Erythroblast (primary cell): ENCODE data around the gene GADD45A.
"Not testable (repeated sequence)": the region's sequence is repeated elsewhere in the genome, so short reads cannot be mapped to it uniquely, and the experiment has no call there.

ENCODE experiments used
- DNase-seq, 2 experiments: peaks; one replicate each; lab custom pipeline; 2025; lab: John Stamatoyannopoulos, UW
- GATA1 ChIP-seq: IDR thresholded peaks from 2 replicates; pipeline ENCODE4 v1.6.1; 2011; ENCODE audit warnings: low read depth, mild to moderate bottlenecking, control low read depth, low read length, moderate library complexity
- POLR2A ChIP-seq: IDR thresholded peaks from 2 replicates; pipeline ENCODE4 v1.6.1; 2011; ENCODE audit warnings: mild to moderate bottlenecking, low read length

Gene GADD45A

DNA sequence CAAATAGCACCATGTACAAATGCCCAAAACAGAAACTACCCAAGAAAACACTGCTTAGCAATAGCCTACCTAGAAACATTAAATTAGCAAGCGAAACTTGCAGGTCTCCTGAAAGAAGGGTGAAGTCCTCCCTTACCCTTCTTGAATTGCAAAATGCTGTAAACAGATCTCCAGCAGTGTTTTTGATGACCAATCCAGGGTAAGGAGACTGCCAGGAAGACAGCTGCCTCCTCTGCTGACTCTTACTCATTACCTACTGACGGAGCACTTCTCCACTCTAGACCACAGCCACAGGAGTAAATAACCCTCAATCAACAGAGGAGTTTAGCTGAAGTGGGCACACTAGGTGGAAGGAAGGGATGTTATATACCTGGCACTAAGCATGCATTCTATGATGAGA, 32.2 kb upstream of the GADD45A start:
- peak; percentile 7 to 63 for DNase-seq
- TF ChIP-seq POLR2A, result no peak

DNA sequence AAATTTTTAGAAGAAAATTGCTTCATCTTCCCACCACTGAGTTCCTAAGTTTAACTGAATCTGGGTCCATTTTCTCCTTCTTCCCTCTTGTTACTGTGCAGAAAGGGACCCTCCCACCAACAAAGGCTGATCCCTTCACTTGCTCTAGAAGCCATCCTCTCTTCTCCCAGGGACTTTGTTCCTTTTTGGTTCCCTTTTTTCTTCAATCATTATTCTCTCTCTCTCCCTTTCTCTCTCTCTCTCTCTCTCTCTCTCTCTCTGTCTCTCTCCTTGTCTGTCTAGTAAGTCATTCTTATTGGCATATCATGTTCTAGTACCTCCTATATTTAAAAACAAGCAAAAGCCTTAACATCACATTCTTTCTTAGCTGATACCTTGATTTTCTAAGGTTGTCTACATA, 31.7 kb upstream of the GADD45A start:
- no peak for TF ChIP-seq GATA1
- no peak for TF ChIP-seq POLR2A
- no peak for DNase-seq

- TF ChIP-seq POLR2A, result no peak
- TF ChIP-seq GATA1, result no peak
- no peak for DNase-seq
Measured at GRCh38 chr1:67655581-67655980, 29.4 kb upstream of the GADD45A start.

DNA sequence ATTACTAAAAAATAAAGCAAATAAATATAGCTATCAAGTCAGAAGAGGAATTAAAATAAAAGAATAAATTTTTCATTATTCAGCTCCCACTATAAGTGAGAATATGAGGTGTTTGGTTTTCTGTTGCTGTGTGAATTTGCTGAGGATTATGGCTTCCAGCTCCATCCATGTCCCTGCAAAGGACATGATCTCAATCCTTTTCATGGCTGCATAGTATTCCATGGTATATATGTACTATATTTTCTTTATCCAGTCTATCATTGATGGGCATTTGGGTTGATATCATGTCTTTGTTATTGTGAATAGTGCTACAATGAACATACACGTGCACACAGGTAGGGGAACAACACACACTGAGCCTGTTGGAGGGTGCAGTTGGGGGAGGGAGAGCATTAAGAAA, 27.8 kb upstream of the GADD45A start:
- not testable (repeated sequence) for DNase-seq

- no peak for DNase-seq
- TF ChIP-seq GATA1, result no peak
- TF ChIP-seq POLR2A, result no peak
Measured at GRCh38 chr1:67659229-67659628, 25.8 kb upstream of the GADD45A start.

DNA sequence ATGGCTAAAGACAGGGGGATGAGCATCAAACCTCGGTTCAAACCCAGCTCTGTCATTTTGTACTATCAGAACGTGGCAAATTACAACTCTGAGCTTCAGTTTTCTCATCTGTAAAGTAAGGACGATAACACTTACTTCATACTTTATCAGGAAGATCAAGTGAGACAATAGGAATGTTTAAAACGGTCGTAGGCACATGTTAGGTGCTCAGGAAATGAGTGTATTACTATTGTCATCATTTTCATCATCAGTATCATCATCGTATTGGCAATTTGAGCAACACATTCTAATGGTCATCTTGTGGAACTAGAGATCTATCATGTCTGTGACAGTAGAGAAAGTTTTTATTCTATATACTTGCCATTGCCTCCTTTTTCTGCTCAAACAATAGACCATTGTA, 22.1 kb upstream of the GADD45A start:
- no peak for DNase-seq
- no peak for TF ChIP-seq POLR2A
- TF ChIP-seq GATA1, result no peak

- no peak for TF ChIP-seq POLR2A
- TF ChIP-seq GATA1, result no peak
- no peak for DNase-seq
Measured at GRCh38 chr1:67664048-67664447, 21.0 kb upstream of the GADD45A start.

- DNase-seq, result not testable (repeated sequence)
Measured at GRCh38 chr1:67665307-67665706, 19.7 kb upstream of the GADD45A start.

GRCh38 chr1:67666636-67667035, 18.4 kb upstream of the GADD45A start:
- no peak for DNase-seq
- TF ChIP-seq GATA1, result no peak

DNA sequence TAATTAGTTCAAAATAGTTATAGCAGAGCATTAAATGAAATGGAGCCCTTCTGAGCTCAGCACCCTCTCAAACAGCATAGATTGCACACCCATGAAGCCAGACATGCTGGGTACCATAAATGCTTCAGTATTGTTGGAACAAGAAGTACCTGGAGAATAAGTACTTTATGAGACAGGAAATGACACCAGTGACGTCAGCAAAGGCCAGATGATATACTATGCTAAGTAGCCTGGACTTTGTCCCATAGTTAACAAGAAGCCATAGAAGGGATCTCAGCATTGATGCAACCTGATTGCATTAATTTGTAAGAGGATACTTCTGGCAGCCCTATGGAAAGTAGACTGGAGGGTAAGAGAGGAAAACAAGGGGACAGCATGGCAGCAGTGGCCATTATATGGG, 16.3 kb upstream of the GADD45A start:
- DNase-seq, result no peak
- TF ChIP-seq POLR2A, result no peak
- no peak for TF ChIP-seq GATA1

GRCh38 chr1:67672260-67672803, 12.7 kb upstream of the GADD45A start:
- DNase-seq, result no peak

DNA sequence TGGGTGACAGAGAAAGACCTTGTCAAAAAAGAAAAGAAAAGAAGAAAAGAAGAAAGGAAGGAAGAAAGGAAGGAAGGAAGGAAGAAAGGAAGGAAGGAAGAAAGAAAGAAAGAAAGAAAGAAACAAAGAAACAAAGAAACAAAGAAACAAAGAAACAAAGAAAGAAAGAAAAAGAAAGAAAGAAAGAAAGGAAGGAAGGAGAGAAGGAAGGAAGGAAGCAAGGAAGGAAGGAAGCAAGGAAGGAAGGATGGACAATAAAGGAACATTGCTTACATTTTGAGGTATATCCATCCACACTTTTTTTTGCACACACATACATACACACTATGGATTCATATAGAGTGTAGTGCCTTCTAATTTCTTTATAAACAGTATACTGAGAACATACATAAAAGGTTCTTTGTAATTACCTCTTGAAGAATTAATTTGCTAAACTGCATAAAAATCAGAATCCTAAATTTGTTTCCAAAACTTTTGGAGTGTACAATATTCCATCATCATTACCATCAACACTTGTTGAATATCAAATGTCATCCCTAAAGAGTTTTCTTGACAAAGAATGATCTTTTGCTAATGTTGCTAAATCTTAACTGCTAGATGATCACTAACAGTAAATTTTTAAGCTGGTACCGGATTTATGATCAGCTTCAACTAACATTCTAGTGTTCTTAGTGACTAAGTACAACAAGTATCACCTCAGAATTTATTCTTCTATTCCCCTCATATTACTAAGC, 11.4 kb upstream of the GADD45A start:
- DNase-seq, result no peak
- no peak for TF ChIP-seq POLR2A
- TF ChIP-seq GATA1, result no peak

More at GRCh38 chr1:67672260-67672803, 12.7 kb upstream of the GADD45A start:
- TF ChIP-seq GATA1 (no peak), POLR2A (no peak)

GRCh38 chr1:67674260-67675011, 10.6 kb upstream of the GADD45A start:
- TF ChIP-seq GATA1 (no peak), POLR2A (no peak)
- peak; percentile 7 to 36 for DNase-seq

DNA sequence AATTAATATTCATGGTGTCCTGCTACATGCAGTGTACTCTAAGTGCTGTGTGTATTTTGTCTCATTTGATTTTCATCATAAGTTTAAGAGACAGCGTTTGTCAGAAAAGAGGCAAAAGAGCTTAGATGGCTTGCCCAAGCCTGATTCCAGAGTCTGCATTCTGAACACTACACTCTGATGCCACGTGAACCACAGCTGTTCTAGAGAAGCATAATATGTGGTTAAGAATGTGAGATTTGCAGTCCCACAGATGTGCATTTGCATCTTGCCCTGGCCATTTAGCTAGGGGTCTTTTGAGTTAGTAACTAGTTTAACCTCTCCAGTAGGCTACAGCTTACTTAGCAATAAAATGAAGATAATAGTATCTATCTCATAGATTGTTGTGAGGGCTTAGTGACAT, 9.2 kb upstream of the GADD45A start:
- DNase-seq, result no peak
- TF ChIP-seq GATA1, result no peak
- TF ChIP-seq POLR2A, result no peak

- no peak for DNase-seq
Measured at GRCh38 chr1:67676287-67676686, 8.7 kb upstream of the GADD45A start.

More at GRCh38 chr1:67676287-67676686, 8.7 kb upstream of the GADD45A start:
- TF ChIP-seq GATA1, result no peak
- TF ChIP-seq POLR2A, result no peak
